Motor neuron (in vitro differentiated cells): ENCODE measurements around the gene TMEM203. TPM values are rescaled to one million over a fixed set of nuclear protein-coding genes. Genes with fewer than 3 reads are reported as not detected.

Experiments
- ATAC-seq, 8 experiments: fragments of 200-7000 bp; cut with Tn5 transposase; replicated peaks in 6 of 8; 2 replicates each; pipeline ENCODE4 v1.8.0; 2021; ENCODE audit warnings: mild to moderate bottlenecking in 8 of 8, moderate library complexity in 8 of 8
- H3K27ac ChIP-seq, 2 donors: fragments of 250-450 bp; sonication (Bioruptor Pico); 2 replicates each; pipeline ENCODE4 v1.9.0; 2021; ENCODE audit warnings: antibody characterized with exemption in 2 of 2, mild to moderate bottlenecking in 2 of 2, moderate library complexity in 1 of 2
- H3K4me1 ChIP-seq, 2 donors: fragments of 250-450 bp; sonication (Bioruptor Pico); replicated peaks in 1 of 2; 2 replicates each; pipeline ENCODE4 v1.6.1; 2021; ENCODE audit warnings: antibody characterized with exemption in 2 of 2, mild to moderate bottlenecking in 2 of 2, moderate library complexity in 1 of 2
- H3K4me3 ChIP-seq, 5 donors: fragments of 250-450 bp; sonication (Bioruptor Pico); 2 replicates each; pipeline ENCODE4 v1.9.0; 2021; ENCODE audit warnings: antibody characterized with exemption in 5 of 5, mild to moderate bottlenecking in 5 of 5, moderate library complexity in 4 of 5
- WGBS, 10 experiments: fragments of 450-650 bp; shearing (Covaris generic); methylation state at CpG; one replicate each; pipeline ENCODE4 v1.0.0; 2022; 5-methylcytosine and 5-hydroxymethylcytosine counted together
- in situ Hi-C, 9 experiments: fragments of 400-800 bp; cut with MboI; loops; one replicate each; pipeline ENCODE4 v1.15.0; 2021; ENCODE audit warnings: low sequenced_read_pairs in 9 of 9, low pct_unique_long_range_greater_than_20kb in 2 of 9; ENCODE audit not compliant: unreplicated experiment in 9 of 9
- total RNA-seq, 8 experiments: library from RNA; unstranded; fragments of 300-600 nt; gene quantifications; 2 replicates each; pipeline versions ENCODE4 v1.2.3 to v1.2.4, GENCODE V29; 2022

TMEM203 gene
- total RNA-seq, 8 experiments from 2014 or later = 20.0 to 31.7 (median 26.4) TPM

DNA sequence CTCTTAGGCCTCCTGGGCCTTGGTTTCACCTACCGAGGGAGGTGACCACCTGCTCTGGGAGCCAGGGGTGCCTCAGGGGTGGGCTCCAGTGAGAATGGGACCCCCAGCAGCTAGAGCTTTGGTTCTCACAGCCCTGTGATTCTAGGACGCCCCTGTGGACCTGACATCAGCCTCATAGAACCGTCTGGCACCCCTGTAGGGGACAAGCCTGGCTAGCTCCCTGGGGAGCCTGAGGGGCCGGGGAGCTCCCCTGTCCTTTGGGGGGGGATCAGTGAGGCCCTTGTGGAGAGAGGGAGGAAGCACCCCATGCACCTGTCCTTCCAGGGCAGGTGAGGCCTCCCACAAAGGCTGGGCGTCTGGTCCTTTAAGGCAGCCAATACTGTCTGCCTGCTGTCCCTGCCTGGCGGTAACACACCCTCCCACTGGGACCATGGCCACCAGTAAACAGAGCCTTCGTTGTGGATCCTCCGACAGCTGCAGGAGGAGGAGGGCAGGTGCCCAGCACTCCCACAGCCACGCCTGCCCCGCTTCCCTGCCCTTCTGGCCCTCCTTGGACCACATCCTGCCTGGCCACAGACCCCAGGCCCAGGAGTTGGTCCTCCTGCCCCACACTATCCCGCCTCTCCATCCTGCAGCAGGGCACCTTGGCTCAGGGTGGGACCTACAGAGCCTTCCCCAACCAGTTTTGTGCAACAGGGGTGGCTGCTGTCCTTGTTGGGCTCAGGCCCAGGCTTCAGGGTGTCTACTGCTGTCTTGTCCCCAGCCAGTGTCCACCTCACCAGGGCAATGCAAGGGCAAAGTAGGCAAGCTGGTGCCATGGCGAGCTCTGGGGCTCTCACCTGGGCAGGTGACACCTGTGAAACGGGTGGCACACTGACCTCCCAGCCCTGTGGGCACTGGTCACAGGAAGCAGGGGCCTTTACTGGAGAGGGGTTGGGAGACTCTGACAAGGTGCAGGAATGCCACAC lies 32.6 kb upstream of the TMEM203 start:
- Histone ChIP-seq H3K4me3 (no peak overlapping the region), H3K27ac (no peak overlapping the region), H3K4me1 (peaks cover 13 to 27% of the 10 kb centered on the region in 2 donors)
- no peak for ATAC-seq
- in situ Hi-C loops = loop anchor here in 1 of 9 experiments (25.0 kb wide), 1 partner anchor 126 kb away; the partner anchor contains the start of gene DPP7
- 49 to 100% (median 85%) methylated on average over 1 to 3 of the region's 13 CpGs; no CpG with 5 or more reads in 4 of the 10 experiments for WGBS, 10 experiments

DNA sequence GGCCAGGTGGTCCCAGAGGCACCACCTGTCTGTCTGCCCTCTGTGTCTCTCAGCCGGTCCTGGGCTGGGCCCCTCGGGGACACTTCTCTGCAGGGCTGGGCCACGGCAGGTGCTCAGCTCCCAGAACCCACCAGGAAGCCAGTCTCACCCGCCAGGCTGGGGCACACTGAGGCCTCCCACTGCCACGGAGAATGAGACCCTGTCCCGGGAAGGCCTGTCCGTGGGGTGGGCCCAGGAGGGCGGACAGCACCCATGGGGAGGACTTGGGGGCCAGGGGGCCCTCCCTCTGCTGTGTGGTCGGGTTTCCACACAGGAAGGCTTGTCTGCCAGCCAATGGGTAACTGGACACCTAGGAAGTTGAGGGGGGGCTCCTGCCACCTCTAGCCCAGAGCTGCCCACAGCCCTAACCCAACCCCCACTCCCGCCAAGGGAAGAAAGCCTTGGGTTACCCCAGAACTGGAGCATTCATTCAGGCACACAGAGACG lies 31.5 kb upstream of the TMEM203 start:
- Histone ChIP-seq H3K27ac (peak overlapping the region in 1 of 2 donors; percentile 8), H3K4me1 (peaks cover 9 to 19% of the 10 kb centered on the region in 2 donors), H3K4me3 (no peak overlapping the region)
- in situ Hi-C loops = loop anchor here in 1 of 9 experiments (25.0 kb wide), 1 partner anchor 125 kb away; the partner anchor contains the start of gene DPP7
- ATAC-seq = no peak
- 47% methylated on average over 3 of the region's 11 CpGs; no CpG with 5 or more reads in 9 of the 10 experiments for WGBS, 10 experiments

DNA sequence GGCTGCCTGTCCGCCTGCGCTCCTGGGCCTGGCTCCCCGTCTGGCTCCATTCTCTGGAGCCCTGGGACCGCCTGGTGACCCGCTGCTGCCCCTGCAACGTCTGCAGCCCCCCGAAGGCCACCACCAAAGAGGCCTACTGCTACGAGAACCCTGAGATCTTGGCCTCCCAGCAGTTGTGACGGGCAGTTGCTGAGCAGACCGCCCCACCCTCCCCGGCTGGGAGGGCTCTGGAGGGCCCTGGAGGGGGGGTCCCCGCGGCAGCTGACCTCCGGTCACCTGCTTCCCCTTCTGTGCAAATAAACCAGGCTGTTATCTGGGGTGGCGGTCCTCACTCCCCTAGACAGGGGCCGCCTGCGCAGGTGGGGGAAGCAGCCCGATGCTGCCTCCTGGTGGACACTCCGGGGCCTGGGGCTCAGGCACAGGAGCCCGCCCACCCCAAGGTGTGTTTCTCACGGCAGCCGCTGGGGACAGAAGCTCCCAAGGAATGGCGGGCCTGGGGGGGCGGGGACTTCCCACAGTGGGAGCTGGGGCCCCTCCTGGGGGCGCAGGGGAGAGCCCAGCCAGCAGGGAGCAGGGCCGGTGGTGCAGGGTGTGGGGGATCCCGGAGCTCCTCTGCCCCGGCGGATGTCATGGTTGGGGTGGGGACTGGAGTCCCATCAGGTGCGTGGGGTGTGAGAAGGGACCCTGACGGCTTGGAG lies 30.9 kb upstream of the TMEM203 start:
- in situ Hi-C loops = loop anchor here in 1 of 9 experiments (25.0 kb wide), 1 partner anchor 124 kb away; the partner anchor contains the start of gene DPP7
- 0 to 40% methylated on average over 1 to 5 of the region's 31 CpGs; no CpG with 5 or more reads in 8 of the 10 experiments for WGBS, 10 experiments
- Histone ChIP-seq H3K4me3 (no peak overlapping the region), H3K27ac (peak overlapping the region in 1 of 2 donors; percentile 8), H3K4me1 (peaks cover 9 to 19% of the 10 kb centered on the region in 2 donors)
- peak; percentile 4 to 46 (median 21) for ATAC-seq

DNA sequence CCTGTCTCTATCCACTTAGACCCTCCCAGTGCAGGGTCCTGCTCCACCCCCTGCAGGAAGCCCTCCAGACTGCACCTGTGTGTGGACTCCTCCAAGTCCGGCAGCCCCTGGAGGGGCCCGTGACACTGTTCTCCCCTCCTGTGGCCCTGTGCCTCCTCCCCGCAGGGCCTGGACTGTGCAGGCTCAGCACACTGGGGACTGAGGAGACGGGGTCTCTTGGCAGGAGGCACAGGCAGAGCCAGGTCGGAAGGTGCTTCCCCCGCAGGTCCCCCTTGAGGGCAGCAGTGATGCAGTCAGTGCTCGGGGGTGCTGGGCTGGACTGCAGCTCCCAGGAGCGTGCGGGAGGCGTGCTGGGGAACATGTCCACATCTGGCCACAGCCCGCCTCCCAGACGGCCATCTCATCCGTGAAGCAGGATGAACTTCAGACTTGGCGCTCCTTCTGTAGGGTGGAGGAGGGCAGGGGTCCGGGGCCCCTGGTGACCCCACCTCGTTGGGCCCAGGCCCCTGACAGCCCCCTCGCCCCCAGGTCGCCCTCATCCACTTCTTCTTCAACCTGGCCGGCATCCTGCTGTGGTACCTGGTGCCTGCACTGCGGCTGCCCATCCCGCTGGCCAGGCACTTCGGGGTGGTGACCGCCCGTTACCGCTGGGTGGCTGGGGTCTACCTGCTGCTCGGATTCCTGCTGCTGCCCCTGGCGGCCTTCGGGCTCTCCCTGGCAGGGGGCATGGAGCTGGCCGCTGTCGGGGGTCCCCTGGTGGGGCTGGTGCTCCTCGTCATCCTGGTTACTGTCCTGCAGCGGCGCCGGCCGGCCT lies 30.2 kb upstream of the TMEM203 start:
- ATAC-seq = no peak
- Histone ChIP-seq H3K27ac (no peak overlapping the region), H3K4me3 (no peak overlapping the region), H3K4me1 (peaks cover 9 to 19% of the 10 kb centered on the region in 2 donors)
- 40 to 100% methylated on average over 1 to 2 of the region's 35 CpGs; no CpG with 5 or more reads in 8 of the 10 experiments for WGBS, 10 experiments
- in situ Hi-C loops = loop anchor here in 1 of 9 experiments (25.0 kb wide), 1 partner anchor 123 kb away; the partner anchor contains the start of gene DPP7

DNA sequence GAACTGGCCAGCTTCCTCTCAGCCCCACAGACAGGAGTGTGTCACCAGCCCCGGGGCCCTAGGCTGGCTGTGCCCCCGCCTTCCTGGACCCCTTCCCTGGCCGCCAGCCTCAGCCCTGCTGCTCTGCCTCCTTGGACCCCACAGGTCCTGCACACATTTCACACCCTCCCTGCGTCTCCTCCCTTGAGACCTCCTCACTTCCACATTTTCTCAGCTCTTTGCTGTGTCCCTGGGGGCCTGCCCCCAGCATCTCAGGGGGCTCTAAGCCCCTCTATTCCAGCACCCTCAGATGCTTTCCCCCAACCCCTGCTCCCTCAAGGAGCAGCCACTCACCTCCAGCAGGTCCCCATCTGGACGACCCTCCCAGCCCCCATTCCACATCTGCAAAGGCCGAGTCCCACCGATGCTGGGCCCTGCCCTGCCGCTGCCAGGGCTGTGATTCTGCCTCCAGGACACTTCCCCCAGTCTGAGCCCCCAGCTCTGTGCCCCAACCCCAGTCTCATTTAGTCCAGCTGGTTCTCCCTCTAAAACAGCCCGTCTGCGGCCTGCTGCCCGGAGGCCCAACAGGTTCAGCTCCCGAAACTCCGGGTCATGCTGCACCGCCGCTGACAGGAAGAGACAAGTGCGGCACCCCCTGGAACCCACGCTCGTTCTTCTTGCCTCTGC lies 29.4 kb upstream of the TMEM203 start:
- in situ Hi-C loops = loop anchor here in 1 of 9 experiments (25.0 kb wide), 1 partner anchor 123 kb away; the partner anchor contains the start of gene DPP7
- Histone ChIP-seq H3K4me3 (no peak overlapping the region), H3K4me1 (peaks cover 9 to 19% of the 10 kb centered on the region in 2 donors), H3K27ac (no peak overlapping the region)
- no peak for ATAC-seq
- WGBS, 10 experiments = 80 to 90% (median 83%) methylated on average over 1 to 2 of the region's 18 CpGs; no CpG with 5 or more reads in 7 of the 10 experiments

DNA sequence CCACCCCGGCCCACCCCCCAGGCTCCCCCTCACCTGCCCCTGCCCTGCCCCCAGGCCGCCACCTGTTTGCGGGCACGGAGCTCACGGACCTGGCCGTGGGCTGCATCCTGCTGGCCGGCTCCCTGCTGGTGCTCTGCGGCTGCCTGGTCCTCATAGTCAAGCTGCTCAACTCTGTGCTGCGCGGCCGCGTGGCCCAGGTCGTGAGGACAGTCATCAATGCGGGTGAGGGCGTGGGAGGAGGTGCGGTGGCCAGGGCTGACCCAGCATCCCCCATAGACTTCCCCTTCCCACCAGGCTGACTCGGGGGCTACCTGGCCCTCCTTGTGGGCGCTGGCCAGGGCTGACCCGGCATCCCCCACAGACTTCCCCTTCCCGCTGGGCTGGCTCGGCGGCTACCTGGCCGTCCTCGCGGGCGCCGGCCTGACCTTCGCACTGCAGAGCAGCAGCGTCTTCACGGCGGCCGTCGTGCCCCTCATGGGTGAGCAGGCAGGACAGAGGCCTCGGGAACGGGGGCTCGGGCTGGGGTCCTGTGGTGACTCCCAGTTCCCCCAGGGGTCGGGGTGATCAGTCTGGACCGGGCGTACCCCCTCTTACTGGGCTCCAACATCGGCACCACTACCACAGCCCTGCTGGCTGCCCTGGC lies 28.7 kb upstream of the TMEM203 start:
- Histone ChIP-seq H3K4me1 (peaks cover 5 to 14% of the 10 kb centered on the region in 2 donors), H3K4me3 (no peak overlapping the region), H3K27ac (no peak overlapping the region)
- ATAC-seq = no peak
- in situ Hi-C loops = loop anchor here in 1 of 9 experiments (25.0 kb wide), 1 partner anchor 122 kb away; the partner anchor contains the start of gene DPP7
- WGBS, 10 experiments = 60 to 82% (median 80%) methylated on average over 1 to 19 of the region's 40 CpGs; no CpG with 5 or more reads in 5 of the 10 experiments

DNA sequence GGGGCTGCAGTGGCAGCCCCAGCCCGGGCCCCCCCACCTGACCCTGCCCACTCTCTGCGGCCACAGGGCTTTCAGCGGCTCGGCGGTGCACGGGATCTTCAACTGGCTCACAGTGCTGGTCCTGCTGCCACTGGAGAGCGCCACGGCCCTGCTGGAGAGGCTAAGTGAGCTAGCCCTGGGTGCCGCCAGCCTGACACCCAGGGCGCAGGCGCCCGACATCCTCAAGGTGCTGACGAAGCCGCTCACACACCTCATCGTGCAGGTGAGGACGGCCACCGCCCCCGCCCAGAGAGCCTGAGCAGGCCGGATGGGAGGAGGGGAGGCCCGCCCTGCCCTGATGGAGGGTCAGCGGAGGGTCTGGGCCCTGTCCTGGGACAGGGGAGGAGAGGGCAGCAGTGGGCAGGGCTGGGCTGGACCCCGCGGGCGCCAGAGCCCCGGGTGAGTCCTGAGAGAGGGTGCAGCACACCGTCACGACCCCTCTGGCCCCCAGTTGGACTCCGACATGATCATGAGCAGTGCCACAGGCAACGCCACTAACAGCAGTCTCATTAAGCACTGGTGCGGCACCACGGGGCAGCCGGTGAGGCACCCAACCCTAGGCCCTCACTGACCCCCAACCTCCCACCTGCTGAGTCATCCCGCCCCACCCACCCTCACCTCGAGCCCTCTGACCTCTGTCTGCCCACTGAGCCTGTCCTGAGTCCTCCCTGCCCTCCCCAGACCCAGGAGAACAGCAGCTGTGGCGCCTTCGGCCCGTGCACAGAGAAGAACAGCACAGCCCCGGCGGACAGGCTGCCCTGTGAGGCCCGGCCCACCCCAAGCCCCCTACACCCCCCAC lies 27.9 kb upstream of the TMEM203 start:
- peaks cover 5 to 13% of the 10 kb centered on the region in 2 donors for H3K4me1 ChIP-seq
- in situ Hi-C loops = loop anchor here in 1 of 9 experiments (25.0 kb wide), 1 partner anchor 121 kb away; the partner anchor contains the start of gene DPP7
- no peak for ATAC-seq
- no peak overlapping the region for H3K27ac ChIP-seq
- WGBS, 10 experiments = 50 to 60% methylated on average over 1 to 2 of the region's 40 CpGs; no CpG with 5 or more reads in 8 of the 10 experiments
- H3K4me3 ChIP-seq = no peak overlapping the region

DNA sequence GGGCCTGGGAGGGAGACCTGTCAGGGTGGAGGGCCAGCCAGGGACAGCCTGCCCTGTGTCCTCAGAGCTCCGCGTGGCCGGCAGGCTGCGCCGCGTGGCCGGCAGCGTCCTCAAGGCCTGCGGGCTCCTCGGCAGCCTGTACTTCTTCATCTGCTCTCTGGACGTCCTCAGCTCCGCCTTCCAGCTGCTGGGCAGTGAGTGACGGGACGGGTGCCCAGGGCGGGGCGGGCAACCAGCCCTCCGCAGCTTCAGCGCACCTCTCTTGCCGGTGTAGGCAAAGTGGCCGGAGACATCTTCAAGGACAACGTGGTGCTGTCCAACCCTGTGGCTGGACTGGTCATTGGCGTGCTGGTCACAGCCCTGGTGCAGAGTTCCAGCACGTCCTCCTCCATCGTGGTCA lies 27.1 kb upstream of the TMEM203 start:
- ATAC-seq = no peak
- 0 to 87% methylated on average over 1 to 3 of the region's 24 CpGs; no CpG with 5 or more reads in 8 of the 10 experiments for WGBS, 10 experiments
- H3K27ac ChIP-seq = no peak overlapping the region
- in situ Hi-C loops = loop anchor here in 1 of 9 experiments (25.0 kb wide), 1 partner anchor 120 kb away; the partner anchor contains the start of gene DPP7
- H3K4me1 ChIP-seq = peaks cover 5 to 13% of the 10 kb centered on the region in 2 donors
- no peak overlapping the region for H3K4me3 ChIP-seq

DNA sequence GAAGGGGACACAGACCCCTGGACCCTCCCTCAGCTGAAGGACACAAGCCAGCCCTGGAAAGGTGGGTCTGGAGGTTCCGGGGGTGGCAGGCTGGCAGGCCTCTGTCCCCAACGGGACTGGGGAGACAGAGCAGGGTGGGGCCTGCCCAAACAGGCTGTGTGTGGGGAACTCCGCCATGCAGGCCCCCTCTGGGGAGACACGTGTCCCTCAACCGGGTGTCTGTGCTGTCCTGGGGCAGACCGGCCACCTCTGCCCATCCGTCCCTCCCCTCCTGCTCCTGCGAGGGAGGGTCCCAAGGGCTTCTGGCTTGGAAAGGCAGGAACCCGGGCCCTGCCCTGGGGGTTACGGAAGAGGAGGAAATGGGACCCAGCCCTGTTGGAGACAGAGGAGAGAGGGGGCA lies 26.7 kb upstream of the TMEM203 start:
- 70% methylated on average over 5 of the region's 10 CpGs; no CpG with 5 or more reads in 9 of the 10 experiments for WGBS, 10 experiments
- no peak overlapping the region for H3K27ac ChIP-seq
- ATAC-seq = no peak
- H3K4me3 ChIP-seq = no peak overlapping the region
- H3K4me1 ChIP-seq = peaks cover 5 to 11% of the 10 kb centered on the region in 2 donors
- in situ Hi-C loops = loop anchor here in 1 of 9 experiments (25.0 kb wide), 1 partner anchor 120 kb away; the partner anchor contains the start of gene DPP7

DNA sequence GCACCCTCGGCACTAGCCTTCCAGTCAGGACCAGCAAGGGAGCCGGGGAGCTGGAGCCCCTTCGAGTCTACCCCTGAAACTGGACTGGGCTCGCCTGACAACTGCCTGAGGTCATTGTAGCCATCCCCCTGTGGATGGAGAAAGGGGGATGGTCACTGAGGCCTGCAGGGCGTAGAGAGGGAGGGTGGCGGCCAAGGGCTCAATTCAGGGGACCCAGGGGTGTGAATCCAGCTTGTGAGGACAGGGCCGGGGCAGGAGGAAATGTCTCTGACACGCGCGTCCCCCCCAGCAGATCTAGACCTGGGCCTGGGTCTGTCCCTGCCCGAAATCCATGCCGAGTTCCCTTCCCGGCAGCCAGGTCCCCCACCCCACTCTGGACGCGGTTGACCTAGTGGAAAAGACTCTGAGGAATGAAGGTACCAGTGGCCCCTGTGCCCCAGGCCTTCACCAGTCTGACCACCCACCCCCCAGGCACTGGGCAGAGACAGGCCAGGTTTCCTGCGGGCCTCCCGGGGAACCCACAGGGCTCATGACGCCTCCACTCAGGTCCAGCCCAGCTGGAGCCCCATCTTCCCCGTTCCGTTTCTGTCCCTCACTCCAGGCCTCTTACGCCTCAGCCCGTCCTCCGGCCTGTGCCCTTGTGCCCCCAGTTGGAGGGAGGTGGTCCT lies 26.1 kb upstream of the TMEM203 start:
- no peak for ATAC-seq
- peaks cover 0 to 5% of the 10 kb centered on the region in 2 donors for H3K4me1 ChIP-seq
- H3K27ac ChIP-seq = no peak overlapping the region
- H3K4me3 ChIP-seq = no peak overlapping the region
- WGBS, 10 experiments = 60 to 87% methylated on average over 1 to 3 of the region's 23 CpGs; no CpG with 5 or more reads in 8 of the 10 experiments
- in situ Hi-C loops = loop anchor here in 1 of 9 experiments (25.0 kb wide), 1 partner anchor 119 kb away; the partner anchor contains the start of gene DPP7
